ENCODE measurements around the gene NEURL3.
"Not testable (repeated sequence)": the region's sequence is repeated elsewhere in the genome, so short reads cannot be mapped to it uniquely, and the experiment has no call there.

NEURL3 gene

DNA sequence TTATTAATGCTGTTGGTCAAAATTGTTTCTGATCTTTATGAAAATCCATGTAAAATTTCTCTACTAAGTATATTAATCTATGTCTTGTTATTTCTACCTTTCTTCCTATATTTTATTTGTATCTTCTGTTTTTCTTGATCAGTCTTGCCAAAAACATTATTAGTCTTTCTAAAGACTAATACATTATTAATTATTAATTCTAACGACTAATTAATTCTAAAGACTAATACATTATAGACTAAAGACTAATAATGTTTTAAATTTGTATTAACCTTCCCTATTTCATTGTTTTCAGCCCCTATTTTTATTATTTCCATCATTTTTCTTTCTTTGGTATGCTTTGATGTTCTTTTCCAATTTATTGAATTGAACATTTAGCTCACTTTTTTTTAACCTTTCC, 27.7 kb downstream of the NEURL3 start:
- DNase-seq: no peak

DNA sequence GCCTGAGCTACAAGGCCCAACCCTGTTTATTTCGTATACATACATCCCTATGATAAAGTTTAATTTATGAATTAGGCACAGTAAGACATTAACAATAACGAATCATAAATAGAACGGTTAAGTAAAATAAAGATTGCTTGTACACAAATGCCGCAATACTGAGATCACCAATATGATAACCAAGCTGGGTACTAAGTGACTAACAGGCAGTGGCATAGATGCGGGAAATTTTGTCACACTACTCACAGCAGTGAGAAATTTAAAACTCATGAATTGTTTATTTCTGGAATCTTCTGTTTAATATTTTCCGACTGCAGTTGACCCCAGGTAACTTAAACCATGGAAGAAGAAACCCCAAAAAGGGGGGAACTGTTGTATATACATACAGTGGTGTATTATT, 33.4 kb downstream of the NEURL3 start:
- DNase-seq: no peak

DNA sequence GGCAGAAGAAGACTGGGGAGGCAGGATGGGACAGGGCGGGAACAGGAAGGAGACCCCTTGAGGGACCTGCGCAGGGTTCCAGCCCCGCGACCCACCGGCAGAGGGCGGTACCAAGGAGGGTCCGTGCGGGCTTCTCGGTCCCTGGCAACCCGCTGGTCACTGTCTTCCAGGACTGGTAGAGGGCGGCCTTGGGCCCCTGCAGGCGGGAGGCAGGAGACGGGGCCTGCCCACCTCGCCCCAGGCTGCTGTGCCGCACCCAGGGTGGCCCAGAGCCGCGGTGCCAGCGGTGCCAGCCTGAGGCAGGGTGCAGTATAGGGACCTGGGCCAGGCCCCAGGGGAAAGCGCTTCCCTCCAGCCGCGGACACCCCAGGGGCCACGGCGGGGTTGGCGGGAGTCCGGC, 34.5 kb downstream of the NEURL3 start:
- DNase-seq: peak; percentile 54

DNA sequence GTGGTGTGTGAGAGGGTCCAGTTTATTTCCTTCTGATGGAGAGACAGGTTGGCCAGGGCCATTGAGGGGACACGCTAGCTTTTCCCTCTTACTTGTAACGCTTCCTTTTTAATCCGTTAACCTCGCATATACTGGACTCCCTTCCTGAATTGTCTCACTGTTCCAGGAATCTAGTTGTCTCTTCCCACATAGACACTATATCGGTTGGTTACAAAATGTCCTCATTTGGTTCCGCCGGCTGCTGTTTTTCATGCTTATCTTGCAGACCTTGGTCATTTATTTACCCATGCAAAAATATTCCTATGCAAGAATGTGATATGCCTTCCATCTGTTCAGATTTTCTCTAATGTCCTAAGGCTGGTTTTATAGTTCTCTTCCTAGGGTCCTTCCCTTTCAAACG, 35.0 kb downstream of the NEURL3 start:
- no peak for DNase-seq

DNA sequence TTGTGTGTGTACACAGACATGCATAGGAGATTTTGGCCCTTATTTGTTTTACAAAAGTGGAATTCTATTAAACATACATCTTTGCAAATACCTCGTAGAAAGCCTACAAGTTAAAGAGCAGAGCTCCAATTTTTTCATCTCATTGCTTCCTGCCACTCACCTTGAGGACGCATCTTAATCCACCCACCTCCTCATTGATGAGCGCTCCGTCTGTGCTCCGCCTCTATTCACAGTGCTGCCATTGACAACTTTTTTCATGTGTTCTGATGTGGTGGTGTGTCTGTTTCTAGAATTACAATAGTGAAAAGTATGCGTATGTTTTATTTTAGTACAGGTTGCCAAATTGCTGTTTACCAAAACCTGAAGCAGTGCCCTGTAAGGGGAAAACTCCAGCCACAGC, 36.3 kb downstream of the NEURL3 start:
- no peak for DNase-seq

DNA sequence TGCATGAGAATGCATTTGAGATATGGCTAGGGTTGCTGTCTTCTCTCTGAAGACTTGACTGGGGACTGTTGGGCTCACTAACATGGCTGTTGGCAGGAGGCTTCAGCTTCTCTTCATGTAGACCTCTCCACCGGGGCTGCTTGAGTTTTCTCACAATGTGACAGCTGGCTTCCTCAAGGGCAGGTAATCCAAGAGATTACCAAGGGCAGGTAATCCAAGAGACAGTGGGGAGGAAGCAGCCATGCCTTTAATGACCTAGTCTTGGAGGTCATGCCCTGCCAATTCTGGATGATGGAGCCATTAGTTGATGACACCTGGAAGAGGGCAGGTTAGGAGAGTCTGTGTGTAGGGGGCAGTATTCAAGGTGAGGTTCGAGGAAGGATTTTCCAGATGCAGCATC, 40.5 kb downstream of the NEURL3 start:
- DNase-seq: no peak

DNA sequence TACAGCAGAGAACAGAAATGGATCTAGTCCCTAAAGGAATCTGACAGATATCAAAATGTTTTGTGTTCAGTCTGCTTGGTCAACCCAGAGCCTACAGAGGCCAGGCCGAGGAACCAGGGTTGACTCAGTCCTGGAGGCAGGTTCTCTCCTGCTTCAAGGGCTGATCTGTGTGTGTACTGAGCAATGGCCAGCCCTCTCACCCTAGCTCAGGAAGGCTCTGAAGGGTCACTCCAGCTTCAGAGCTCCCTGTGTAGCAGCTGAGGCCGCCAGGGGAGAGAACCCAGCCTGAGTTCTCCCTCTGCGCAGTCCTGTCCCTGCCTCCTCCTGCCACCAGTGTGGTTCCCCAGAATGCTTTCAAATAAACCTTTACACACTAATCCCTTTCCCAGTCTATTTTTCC, 41.1 kb downstream of the NEURL3 start:
- DNase-seq: no peak

DNA sequence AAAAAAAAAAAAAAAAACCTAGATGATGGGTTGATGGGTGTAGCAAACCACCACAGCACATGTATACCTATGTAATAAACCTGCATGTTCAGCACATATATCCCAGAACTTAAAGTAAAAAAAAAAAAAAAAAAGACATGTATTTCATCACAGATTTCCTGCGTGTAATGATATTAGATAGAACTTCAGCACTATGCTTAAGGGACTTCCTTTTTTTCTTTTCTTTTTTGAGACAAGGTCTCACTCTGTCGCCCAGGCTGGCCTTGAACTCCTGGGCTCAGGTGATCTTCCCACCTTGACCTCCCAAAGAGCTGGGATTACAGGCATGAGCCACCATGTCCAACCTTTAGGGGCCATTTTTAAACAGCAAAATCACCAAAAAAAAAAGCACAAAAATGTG, 42.0 kb downstream of the NEURL3 start:
- DNase-seq: no peak

DNA sequence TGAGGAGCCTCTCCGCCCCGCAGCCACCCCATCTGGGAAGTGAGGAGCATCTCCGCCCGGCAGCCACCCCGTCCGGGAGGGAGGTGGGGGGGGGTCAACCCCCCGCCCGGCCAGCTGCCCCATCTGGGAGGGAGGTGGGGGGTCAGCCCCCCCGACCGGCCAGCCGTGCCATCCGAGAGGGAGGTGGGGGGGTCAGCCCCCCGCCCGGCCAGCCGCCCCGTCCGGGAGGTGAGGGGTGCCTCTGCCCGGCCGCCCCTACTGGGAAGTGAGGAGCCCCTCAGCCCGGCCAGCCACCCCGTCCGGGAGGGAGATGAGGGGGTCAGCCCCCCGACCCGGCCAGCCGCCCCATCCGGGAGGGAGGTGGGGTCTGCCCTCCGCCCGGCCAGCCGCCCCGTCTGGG, 43.5 kb downstream of the NEURL3 start:
- DNase-seq: not testable (repeated sequence)

DNA sequence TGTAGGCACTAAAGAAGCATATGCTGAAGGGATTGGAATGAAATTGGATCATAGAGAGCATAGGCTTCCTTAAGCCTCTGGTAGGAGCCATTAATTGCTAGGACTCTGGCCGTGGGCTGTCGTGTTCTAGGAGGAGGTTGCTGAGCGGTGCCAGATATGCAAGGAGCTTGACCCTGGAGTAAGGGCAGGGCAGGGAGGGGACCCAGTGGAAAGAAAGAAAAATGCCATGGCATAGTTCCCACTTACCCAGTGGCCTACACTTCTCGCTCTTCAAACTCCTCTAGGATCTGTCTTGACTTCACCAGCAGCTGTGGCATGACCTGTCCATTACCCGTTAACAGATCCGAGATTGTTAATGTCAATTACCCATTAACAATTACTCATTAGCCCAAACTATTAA, 53.1 kb downstream of the NEURL3 start:
- DNase-seq: no peak

DNA sequence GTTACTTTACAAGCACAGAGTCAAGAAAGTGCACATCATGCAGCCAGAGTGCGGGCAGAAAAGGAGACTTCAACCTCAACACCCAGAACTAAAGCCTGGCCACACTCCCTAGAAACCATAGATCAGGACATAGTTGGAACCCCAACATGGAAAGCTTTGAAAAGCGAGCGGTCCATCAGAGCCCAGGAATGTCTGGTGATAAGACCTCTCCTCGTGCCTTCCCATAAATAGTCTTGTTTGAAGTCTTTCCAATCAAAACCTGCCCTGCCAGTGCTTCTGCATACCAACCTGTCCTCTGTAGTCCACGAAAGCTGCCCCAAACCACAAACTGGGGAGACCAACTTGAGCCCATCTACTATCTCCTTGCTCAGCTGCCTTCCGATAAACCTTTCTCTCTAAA, 55.5 kb downstream of the NEURL3 start:
- no peak for DNase-seq

DNA sequence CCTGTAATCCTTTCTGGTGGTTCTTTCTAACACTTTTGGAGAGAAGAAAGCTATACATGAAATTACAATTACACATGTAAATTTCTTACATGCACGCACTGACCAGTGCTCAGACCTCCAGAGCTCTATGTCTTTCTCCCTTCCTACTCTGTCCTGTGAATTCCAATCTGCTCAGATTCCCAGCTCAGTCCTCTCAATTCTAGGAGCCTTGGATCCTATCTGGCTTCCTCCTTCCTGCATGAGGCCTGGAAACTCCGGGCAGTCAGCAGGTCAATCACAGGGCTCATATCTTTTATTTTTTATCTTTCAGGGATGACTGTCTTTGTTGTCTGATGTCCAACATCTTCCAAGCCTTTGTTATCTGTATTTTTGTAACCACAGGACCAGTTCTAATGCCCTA, 56.0 kb downstream of the NEURL3 start:
- no peak for DNase-seq

DNA sequence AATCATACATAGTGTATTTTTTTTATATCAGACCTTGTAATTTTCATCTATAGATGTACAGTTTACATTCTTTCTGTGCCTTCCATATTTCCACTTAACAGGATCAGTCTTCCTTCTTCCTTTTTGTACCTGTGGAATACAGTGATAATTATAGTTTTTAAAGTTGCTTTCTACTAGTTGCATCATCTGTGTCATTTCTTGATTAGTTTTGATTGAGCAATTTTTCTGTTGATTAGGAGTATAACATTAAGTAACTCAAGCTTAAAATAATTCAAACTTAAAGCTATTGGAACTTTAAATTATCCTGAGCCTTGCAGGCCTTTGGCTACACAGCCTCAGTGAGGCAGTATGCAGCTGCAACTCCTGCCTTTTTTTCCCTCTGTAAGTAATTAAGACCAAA, 57.4 kb downstream of the NEURL3 start:
- DNase-seq: no peak

All from activated CD4-positive, alpha-beta T cell treated with anti-CD3 and anti-CD28 coated beads, Interleukin-10, Interleukin-2, amounts not matched to agents 100 ng/mL and 50 ng/mL, durations not matched to agents 16 hours and 8 hours (primary cell).